HUDEP-2 (cell line): Measurements from ENCODE around the gene RNF207.

Experiments
- DNase-seq, 76 experiments: peaks; one replicate each; lab custom pipeline; 2025; ENCODE audit not compliant: unreplicated experiment in 76 of 76; lab: John Stamatoyannopoulos, UW

Gene RNF207

DNA sequence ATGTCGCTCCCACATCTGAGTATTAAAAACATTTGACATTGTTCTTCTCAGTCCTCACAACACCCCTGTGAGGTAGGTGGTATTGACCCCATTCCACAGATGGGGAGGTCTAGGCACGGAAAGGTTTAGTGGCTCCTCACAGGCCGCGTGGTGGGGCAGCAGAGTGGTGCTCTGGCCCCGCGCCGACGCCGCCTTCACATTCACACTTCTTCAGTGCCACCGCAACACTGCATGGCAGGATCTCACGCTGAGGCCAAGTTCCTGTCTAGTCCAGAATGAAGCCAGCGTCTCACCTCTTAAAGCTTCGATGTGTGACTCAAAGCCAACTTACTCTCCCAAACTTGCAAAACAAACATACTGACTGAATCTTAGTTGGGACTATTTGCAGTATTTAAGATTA lies 17.7 kb downstream of the RNF207 start:
- no peak for DNase-seq

DNA sequence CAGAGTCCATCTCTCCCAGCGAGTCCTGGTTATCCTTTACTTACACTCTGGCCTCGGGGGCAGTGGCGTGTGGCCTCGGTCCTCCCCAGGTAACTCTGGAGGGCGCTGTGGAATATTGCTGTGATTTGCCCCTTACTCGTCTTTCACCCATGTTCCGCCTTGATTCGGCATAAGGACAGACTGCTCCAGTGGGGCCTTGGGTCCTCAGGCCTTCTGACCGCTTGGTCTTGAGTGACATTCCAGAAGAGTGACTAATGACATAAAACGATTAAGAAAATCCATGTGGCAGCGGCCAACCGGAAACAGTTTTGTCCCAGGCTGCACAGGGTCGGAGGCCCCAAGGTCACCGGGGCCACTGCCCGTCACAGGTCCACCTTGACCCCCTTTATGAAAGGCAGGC lies 18.8 kb downstream of the RNF207 start:
- DNase-seq: no peak

DNA sequence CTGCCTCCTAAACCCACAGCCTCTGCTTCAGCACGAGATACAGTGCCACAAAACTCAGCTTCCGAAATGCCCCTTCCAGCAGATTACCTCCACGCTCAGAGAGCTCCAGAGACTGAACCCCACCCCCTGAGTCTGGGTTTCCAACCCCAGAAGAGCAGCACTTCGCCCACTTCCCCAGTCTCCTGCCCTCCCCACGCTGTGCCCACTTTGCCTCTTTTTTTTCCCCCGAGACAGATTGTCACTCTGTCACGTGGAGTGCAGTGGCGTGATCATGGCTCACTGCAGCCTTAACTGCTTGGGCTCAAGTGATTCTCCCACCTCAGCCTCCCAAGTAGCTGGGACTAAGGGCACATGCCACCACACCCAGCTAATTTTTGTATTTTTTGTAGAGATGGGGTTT lies 19.7 kb downstream of the RNF207 start:
- no peak for DNase-seq

DNA sequence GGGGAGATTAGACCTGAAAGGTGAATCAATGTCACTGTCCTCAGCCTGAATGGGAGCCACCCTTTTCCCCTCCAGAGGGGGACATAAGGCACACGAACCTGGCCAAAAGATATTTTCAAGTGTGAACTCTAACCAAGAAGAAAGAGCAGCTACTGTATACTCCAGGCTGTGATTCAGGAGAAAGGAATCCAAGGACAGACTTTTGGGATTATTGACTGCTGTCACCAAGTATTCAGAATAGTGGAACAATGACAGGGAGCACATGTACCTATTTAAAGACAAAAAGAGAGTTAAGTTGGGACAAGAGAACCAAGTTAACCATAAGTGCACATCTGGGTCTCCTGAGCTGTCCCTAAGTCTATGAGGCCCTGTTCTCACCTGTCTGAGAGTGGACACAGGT lies 27.5 kb downstream of the RNF207 start:
- DNase-seq: no peak

DNA sequence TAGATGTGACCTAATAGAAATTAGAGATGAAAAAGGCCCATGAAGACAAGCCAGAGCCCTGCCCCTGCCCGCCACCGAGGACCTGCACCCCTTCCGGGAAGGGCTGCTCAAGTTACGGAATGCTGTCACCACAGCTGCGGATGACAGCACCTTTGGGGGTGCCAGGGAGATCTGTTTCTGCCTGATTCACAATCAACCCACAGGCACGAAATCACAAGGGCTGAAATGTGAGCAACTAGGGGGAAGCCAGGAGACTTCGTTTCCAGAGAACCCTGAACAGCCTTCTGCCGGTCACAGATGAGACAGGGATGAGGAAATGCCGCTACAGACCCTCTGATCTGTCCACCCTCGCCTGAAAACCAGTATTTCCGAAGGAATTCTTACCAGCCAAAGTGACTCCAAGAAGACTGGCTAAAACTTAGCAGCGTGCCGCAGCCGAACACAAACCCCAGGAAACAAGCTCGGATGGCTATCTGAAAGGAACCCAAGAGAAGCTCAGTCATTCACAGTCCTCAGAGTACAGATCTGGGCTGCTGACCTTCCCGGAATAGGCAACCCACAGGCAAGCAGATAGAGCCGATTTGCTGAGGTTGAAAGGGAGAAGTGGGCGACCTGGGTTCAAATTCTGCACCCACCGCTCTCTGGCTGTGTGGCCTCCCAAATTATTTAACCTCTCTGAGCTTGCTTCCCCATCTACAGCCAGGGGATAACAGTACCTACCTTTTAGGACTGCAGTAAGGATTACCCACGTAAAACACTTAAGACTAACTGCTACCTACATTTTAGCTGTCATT lies 28.8 kb downstream of the RNF207 start:
- peak in 1 of 76 experiments; percentile 9 for DNase-seq

DNA sequence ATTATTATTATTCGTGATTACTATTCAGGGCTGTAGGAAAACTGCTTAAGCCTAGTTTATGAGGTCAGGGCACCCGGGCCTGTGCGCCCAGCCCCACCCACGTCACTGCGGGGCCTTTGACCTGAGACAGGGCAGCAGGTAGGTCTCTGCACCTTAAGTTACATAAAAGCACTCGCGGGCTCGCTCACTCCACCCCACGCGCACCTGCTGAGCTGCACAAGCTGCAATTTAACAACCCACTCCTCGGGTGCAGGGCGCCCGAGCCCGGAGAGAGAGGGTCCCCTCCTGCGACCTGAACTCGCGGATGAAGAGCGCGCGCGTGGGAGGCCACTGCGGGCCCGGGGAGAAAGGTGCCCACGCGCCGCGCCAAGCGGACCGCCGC lies 29.4 kb downstream of the RNF207 start:
- peak in 5 of 76 experiments; percentile 11 to 40 (median 27) for DNase-seq

DNA sequence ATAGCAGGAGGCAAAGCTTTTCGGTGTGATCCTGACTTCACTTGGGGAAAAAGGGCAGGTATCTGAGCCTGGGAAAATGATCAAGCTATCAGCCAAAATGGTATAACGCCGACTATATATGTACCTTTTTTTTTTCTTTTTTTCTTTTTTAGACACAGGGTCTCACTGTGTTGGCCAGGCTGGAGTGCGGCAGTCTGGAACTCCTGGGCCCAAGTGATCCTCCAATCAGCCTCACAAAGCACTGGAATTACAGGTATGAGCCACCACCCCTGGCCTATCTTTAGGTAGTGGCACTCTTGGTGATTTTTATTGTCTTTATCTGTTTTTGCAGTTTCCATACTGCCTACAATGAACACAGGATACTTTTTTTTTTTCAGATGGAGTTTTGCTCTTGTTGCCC lies 31.2 kb downstream of the RNF207 start:
- DNase-seq: no peak

DNA sequence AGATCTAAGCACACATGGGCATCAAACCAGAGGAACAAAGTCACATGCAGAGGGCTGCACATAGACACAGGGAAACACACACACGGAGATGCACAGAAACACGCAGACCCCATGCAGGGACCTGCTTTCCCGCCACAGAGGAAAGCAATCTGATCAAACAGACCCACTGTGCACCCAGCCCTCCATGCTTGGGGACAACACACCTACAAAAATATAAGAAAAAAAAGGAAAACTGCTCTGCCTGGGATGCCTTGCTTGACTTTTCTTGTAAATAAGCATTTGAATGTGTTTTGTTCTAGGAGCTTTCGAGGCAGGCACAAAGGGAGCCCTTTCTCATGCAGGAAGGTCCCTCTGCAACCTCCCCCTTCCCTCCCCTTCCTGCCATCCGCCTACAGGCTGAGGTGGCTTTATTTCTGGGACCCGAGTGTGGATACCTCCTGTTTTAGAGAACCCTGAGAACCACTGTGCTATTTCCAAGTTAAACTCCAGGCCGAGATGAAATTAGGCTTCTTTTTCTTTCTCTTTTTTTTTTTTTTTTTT lies 33.4 kb downstream of the RNF207 start:
- DNase-seq: no peak

DNA sequence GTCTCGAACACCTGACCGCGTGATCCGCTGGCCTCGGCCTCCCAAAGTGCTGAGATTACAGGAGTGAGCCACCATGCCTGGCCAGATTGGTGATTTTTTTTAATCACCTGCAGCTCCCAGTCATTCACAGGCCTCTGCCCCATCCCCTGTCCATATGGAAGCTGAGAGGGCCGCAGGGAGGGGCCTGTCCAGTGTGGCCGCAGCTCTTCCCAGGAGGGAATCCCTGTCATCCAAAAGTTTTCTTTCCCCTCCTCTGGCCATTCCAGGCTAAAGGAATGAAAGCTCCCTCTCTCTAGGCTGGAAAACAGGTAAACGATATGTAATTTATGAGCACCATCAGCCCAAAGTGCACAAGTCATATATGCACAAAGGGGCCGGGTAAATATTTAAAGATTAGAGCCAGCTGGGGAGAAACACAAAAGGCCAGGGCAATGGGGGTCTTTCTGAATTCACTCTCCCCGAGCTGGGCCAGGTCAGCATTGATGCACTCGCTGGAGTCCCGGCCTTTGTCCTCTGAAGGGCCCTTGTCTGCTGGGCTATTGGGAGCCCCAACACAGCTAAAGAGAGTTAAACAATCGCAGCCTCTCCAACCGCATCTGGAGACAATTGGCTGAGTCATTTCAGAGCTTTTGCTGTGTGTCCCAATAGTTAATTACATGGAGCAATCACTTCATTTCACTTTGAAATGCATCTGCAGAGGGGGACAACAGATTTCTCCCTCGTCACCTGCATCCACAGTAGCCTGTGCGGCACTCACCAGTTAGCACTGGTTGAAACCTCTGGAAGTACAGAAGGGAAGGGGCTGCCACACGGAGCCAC lies 34.2 kb downstream of the RNF207 start:
- no peak for DNase-seq

DNA sequence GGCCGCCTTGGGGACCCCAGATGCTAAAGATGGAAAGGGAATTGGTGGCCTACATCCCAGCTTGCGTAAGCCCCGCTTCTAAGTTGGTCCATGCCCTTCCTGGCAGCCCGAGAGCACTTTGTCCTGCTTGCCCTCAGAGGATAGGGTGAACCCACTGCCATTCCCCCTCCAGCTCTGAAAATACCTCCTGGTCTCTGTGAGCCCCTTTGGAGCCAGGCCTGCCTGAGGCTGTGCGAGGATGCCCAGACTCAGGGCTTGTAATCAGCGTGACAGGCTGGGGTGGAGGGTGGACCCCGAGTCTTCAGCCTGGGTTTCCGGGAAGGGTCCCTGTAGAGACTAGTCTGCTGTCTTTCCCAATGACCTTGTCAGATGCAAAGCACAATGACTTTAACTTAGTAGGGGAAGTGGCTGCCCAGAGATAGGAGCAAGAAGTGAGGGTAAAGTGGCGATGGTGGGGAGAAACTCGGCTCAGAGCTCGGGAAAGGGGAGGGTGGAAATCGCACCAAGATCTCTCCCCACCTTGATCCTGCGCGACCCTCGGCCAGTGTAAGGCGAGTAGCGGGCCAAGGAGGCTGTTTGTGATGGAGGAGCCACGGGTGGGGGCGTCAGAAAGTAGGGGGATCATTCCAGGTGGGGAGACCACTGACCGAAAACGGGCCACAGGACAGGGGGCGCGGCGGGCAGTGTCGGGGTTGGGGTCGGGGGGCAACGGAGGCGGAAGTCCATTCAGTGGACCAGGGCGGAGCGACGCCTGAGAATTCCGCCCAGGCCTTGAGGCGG lies 35.4 kb downstream of the RNF207 start:
- no peak for DNase-seq

DNA sequence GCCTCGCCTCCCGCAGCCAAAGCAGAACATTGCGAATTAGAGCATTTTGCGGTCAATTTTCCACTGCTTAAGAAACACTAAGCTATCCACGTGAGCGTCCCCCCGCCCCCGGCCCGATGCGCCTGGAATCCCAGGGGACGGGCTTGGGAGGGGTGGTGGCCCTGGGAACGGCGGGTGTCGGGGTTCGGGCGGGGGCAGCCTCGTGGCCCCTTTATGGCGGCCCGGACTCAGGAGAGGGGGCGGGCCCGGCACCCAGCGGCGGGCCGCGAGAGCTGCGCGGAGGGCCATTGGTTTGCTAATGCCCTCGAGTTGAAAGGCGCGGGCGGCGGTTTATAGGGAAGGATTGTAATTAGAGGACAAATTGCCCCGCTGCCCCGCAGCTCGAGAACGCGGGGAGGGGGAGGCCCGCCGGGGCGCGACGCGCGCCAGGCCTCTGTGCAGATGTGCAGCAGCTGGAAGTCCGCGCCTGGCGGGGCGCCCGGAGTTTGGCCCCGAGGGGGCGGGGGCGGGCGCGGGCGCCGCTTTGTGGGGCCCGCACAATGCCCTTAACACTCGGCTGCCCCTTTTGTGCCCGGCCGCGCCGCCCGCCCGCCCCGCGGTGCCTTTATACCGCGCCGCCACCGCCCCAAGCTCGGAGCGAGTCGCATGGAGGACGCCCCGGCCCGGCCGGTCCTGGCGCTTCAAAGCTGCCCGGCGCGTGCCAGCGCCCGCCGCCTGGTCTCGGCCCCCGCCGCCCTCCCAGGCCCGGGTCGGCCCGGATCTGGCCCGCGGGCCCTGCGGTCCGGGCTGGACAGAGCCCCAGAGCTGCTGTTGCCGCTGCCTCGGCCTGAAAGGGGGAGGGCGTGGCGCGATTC lies 36.2 kb downstream of the RNF207 start:
- no peak for DNase-seq

DNA sequence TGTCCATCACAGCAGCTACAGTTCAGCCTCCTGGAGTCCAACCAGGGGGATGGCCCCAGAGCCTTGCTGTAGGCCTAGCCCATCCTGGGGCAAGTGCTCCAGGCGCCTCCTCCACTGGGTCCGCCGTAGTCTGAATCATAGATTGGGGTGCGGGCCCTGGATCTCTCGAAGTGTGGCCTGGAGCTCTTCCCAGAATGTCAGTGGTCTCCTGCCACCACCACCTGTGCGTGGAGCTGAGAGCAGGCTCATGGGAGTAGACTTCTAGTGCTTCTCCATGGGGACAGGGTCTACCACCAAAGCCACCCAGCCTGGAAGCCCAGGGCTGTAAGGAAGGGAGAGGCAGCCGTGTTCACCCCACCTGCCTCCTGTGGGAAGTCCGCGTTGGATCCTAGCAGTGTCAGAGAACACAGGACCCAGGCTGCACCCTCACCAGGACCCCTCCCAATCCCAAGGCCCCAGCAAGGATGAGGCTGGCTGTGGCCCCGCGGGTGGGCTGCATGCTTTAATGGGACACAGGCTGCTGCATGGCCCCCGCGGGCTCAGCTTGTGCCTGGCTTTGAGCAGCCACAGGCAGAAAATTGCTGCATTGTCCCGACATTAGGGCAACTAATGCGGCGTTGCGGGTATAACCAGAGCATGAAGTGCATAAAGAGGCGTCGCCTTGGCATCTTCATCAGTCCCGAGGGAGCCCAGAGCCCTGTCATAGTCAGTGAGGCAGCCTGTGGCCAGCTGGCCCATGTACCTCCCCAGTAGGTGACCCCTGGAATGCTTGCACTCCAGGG lies 37.3 kb downstream of the RNF207 start:
- no peak for DNase-seq

DNA sequence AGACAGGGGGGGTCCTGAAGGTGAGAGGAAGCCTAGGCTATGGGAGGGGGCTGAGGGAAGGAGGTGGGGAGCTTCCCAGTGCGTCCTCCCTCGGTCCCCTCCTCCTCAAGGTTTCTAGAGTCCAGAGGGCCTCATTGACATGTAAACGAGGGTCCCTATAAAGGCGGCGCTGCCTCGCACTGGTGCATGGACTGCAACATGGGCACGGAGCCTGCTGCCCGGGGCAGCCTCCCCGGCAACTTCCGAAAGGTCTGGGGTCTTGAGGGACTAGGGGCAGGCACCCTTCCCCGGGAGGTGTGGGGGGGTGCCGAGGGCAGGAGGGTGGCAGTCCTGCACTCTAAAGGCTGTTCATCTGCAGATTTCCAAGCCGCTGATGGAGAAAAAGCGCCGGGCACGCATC lies 38.1 kb downstream of the RNF207 start, which contains the start of gene HES3:
Gene HES3 (plus strand): TSS at position 187 of the 400 bp plus-strand sequence. CDS start 187 bp downstream, at position 374.
- no peak for DNase-seq

DNA sequence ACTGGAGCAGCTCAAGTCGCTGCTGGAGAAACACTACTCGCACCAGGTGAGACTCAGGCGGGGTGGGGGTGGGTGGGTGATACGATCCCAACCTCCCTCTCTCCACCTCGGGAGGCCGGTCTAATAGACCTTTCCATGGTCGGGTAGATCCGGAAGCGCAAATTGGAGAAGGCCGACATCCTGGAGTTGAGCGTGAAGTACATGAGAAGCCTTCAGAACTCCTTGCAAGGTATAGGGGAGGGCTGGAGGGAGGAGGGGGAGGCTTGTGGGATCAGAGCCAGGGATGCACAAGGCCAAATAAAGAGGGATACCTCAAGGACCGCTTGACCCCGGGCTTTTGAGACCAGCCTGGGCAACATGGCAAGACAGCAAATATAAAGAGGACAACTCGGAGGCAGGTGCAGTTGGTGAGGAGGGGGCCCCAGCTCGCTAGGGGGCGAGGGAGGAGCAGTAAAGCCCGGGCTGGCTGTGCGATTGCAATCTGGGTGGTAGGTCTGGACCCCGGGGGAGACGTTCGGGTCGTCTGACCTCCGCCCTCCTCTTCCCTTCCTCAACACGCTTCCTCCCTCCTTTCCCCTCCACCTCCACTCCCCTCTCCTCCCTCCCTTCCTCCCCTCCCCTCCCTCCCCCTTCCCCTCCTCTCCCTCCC lies 38.6 kb downstream of the RNF207 start:
- DNase-seq: no peak

DNA sequence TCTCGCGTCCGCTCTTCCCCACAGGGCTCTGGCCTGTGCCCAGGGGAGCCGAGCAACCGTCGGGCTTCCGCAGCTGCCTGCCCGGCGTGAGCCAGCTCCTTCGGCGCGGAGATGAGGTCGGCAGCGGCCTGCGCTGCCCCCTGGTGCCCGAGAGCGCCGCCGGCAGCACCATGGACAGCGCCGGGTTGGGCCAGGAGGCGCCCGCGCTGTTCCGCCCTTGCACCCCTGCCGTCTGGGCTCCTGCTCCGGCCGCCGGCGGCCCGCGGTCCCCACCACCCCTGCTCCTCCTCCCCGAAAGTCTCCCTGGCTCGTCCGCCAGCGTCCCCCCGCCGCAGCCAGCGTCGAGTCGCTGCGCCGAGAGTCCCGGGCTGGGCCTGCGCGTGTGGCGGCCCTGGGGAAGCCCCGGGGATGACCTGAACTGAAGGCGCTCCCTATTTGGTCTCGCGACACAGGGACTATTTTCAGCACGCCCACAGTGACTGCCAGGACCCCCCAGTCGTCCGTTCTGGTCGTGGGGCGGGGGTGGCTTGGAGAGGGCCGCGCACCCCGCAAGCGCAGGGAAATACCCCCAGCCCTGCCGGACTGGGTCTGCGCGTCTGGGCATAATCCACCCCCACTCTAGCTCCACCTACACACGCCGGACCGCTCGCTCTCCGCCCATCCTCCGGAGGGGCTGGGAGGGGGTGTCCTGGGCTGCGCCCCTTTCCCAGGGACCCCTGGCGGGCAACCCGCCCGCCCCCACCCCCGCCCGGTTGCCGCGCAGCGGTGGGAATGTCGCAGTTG lies 39.4 kb downstream of the RNF207 start:
- peak in 70 of 76 experiments; percentile 16 to 86 (median 65) for DNase-seq

DNA sequence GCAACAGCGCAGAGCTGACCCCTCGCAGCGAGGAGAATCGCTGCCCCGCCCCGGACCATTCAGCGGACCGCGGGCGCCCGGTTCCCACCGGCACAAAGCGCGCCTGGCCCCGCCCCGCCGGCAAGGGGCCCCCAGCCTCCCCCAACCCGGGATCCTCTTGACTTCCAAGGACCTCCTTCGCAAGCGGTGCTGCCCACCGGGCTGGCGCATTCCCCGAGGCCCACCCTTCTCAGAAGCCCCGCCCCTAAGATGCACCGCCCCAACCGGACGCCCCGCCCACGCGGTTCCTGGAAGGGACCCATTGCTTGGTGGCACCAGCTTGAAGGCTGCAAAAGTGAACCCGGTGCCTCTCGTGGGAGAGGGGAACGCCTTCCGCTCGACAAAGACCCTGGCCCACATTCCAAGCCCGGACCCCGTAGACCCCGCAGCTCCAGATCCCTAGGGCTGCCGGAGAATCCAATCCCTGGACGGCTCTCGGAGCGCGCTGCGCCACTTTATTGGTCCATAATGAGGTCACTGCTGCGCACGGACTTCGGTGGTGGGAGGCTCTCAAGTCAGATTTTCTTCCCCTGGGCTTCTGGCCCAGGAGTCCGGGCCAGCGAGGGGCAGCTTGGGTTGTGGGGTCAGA lies 40.1 kb downstream of the RNF207 start:
- peak in 48 of 76 experiments; percentile 17 to 73 (median 48) for DNase-seq
